GM15510 (cell line): ENCODE measurements around the gene PLA2G4E.

Experiments
- POLR2A ChIP-seq: IDR thresholded peaks from 3 replicates; pipeline ENCODE4 v1.6.1; 2011; ENCODE audit warnings: borderline replicate concordance; ENCODE audit not compliant: insufficient read length; ENCODE audit errors: extremely low read depth

The PLA2G4E gene

GRCh38 chr15:41969851-41970431 is 50.9 kb downstream of the PLA2G4E start:
- TF ChIP-seq POLR2A = no peak

GRCh38 chr15:41968701-41969100 is 52.1 kb downstream of the PLA2G4E start:
- no peak for TF ChIP-seq POLR2A

- no peak for TF ChIP-seq POLR2A
Measured at GRCh38 chr15:41967506-41968206, 53.2 kb downstream of the PLA2G4E start.

- TF ChIP-seq POLR2A = no peak
Measured at GRCh38 chr15:41966920-41967465, 53.8 kb downstream of the PLA2G4E start.

GRCh38 chr15:41966414-41966812 is 54.4 kb downstream of the PLA2G4E start:
- TF ChIP-seq POLR2A = no peak

GRCh38 chr15:41965441-41966413 is 55.1 kb downstream of the PLA2G4E start:
- TF ChIP-seq POLR2A = no peak

- no peak for TF ChIP-seq POLR2A
Measured at GRCh38 chr15:41961595-41962202, 59.1 kb downstream of the PLA2G4E start.

- TF ChIP-seq POLR2A = no peak
Measured at GRCh38 chr15:41961001-41961518, 59.8 kb downstream of the PLA2G4E start.

- TF ChIP-seq POLR2A = no peak
Measured at GRCh38 chr15:41958002-41958420, 62.8 kb downstream of the PLA2G4E start.

- TF ChIP-seq POLR2A = no peak
Measured at GRCh38 chr15:41957021-41957897, 63.6 kb downstream of the PLA2G4E start.

- TF ChIP-seq POLR2A = no peak
Measured at GRCh38 chr15:41955807-41956525, 64.9 kb downstream of the PLA2G4E start.

- TF ChIP-seq POLR2A = no peak
Measured at GRCh38 chr15:41955100-41955499, 65.7 kb downstream of the PLA2G4E start.

- TF ChIP-seq POLR2A = no peak
Measured at GRCh38 chr15:41954036-41954435, 66.8 kb downstream of the PLA2G4E start.
